Measurements from ENCODE around the gene GINS1. TPM values are rescaled to one million over a fixed set of nuclear protein-coding genes. Genes with fewer than 3 reads are reported as not detected.

GINS1 gene
- total RNA-seq, 1 experiment from 2014 or later, result 36.0 TPM

- H3K4me1 ChIP-seq (ENCODE audit: control insufficient read depth, insufficient read depth, low read length), result no peaks in the 10 kb centered on the region
- no peaks in the 10 kb centered on the region for H3K9me3 ChIP-seq (ENCODE audit: control insufficient read depth, insufficient read depth, low read depth, low read length)
- H3K36me3 ChIP-seq (ENCODE audit: control insufficient read depth, insufficient read depth, low read length), result no peaks in the 10 kb centered on the region; the same call in 1 of the 2 replicates
- intact Hi-C loops (cut with micrococcal nuclease; ENCODE audit: unreplicated experiment) (no loop called here), in situ Hi-C loops (cut with HindIII; ENCODE audit: low pct_unique_long_range_greater_than_20kb, low sequenced_read_pairs) (no loop called here)
- H3K27ac ChIP-seq (ENCODE audit: low read length), result no peak overlapping the region
- no peak for DNase-seq (ENCODE audit: low read depth, low spot score)
- no peak for ATAC-seq
- POLR2A ChIA-PET, result no interaction called here
- no TSS peak for BruUV-seq (replicated peaks)
- TF ChIP-seq REST (IDR thresholded peaks at IDR 0.05; ENCODE audit: insufficient read depth in 1 of 2, low read depth in 2 of 2, low read length in 1 of 2) (no peak), POLR2AphosphoS5 (IDR thresholded peaks at IDR 0.05; ENCODE audit: low read depth, low read length) (no peak), TCF7L2 (IDR thresholded peaks at IDR 0.05; ENCODE audit: low read depth, low read length) (no peak), CTCF (IDR thresholded peaks at IDR 0.05) (no peak), SIN3A (IDR thresholded peaks at IDR 0.05; ENCODE audit: borderline replicate concordance, insufficient read depth, low read depth, low read length) (no peak)
- no peak overlapping the region for H3K4me3 ChIP-seq (ENCODE audit: low read depth in 2 of 2, low read length in 2 of 2)
- H3K27me3 ChIP-seq (ENCODE audit: control insufficient read depth, insufficient read depth, low read length), result no peaks in the 10 kb centered on the region
- CTCF ChIA-PET, result no interaction called here
These were observed 72.7 kb downstream of the GINS1 start for GRCh38 chr20:25480156-25480555.

GRCh38 chr20:25480797-25481196, 73.3 kb downstream of the GINS1 start:
- ATAC-seq (no peak), DNase-seq (ENCODE audit: low read depth, low spot score) (no peak)
- Histone ChIP-seq H3K27me3 (ENCODE audit: control insufficient read depth, insufficient read depth, low read length) (no peaks in the 10 kb centered on the region), H3K4me3 (ENCODE audit: low read depth in 2 of 2, low read length in 2 of 2) (no peak overlapping the region), H3K36me3 (ENCODE audit: control insufficient read depth, insufficient read depth, low read length) (no peaks in the 10 kb centered on the region; the same call in 1 of the 2 replicates), H3K4me1 (ENCODE audit: control insufficient read depth, insufficient read depth, low read length) (no peaks in the 10 kb centered on the region), H3K9me3 (ENCODE audit: control insufficient read depth, insufficient read depth, low read depth, low read length) (no peaks in the 10 kb centered on the region), H3K27ac (ENCODE audit: low read length) (no peak overlapping the region)
- in situ Hi-C loops (cut with HindIII; ENCODE audit: low pct_unique_long_range_greater_than_20kb, low sequenced_read_pairs) (no loop called here), intact Hi-C loops (cut with micrococcal nuclease; ENCODE audit: unreplicated experiment) (no loop called here)
- POLR2A ChIA-PET, result no interaction called here
- CTCF ChIA-PET, result no interaction called here
- BruUV-seq (replicated peaks), result no TSS peak
- no peak for TF ChIP-seq POLR2AphosphoS5 (IDR thresholded peaks at IDR 0.05; ENCODE audit: low read depth, low read length)
- no peak for TF ChIP-seq SIN3A (IDR thresholded peaks at IDR 0.05; ENCODE audit: borderline replicate concordance, insufficient read depth, low read depth, low read length)
- TF ChIP-seq TCF7L2 (IDR thresholded peaks at IDR 0.05; ENCODE audit: low read depth, low read length), result no peak
- TF ChIP-seq REST (IDR thresholded peaks at IDR 0.05; ENCODE audit: insufficient read depth in 1 of 2, low read depth in 2 of 2, low read length in 1 of 2), result no peak
- no peak for TF ChIP-seq CTCF (IDR thresholded peaks at IDR 0.05)

Data from Panc1 (cell line).